SU-DHL-6 (cell line): Measurements from ENCODE around the gene ZSCAN1.

ENCODE experiments used
- EZH2phosphoT487 ChIP-seq: fragments of 200-600 bp; sonication (generic), shearing (Covaris generic); conservative IDR thresholded peaks from 2 replicates; pipeline ENCODE4 v1.6.1; 2018; ENCODE audit warnings: mild to moderate bottlenecking, antibody characterized with exemption, low read length, moderate library complexity, mixed read lengths
- TF ChIP-seq, protein P1 (sequence below): fragments of 200-600 bp; sonication (generic); IDR thresholded peaks from one replicate; pipeline ENCODE4 v1.5.1; 2017; ENCODE audit warnings: antibody characterized with exemption, mild to moderate bottlenecking, low read length, moderate library complexity; ENCODE audit not compliant: insufficient read depth, poor library complexity, severe bottlenecking

DNA sequence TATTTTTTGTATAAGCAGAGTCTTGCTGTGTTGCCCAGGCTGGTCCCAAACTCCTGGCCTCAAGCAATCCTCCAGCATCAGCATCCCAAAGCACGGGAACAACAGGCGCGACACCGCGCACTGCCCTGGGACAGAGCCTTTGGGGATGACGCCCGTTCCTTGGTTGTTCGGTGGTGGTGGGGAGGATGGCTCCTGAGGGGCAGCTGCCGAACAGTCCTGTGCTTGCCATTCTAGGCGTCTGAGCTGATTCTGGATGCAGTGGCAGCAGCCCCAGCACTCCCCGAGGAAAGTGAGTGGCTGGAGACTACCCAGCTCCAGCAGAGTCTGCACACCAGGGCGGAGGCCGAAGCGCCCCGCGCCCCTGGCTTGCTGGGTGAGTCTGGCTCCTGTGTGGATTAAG lies 18.4 kb downstream of the ZSCAN1 start:
- no peak for TF ChIP-seq EZH2phosphoT487
- TF ChIP-seq, protein P1, sequence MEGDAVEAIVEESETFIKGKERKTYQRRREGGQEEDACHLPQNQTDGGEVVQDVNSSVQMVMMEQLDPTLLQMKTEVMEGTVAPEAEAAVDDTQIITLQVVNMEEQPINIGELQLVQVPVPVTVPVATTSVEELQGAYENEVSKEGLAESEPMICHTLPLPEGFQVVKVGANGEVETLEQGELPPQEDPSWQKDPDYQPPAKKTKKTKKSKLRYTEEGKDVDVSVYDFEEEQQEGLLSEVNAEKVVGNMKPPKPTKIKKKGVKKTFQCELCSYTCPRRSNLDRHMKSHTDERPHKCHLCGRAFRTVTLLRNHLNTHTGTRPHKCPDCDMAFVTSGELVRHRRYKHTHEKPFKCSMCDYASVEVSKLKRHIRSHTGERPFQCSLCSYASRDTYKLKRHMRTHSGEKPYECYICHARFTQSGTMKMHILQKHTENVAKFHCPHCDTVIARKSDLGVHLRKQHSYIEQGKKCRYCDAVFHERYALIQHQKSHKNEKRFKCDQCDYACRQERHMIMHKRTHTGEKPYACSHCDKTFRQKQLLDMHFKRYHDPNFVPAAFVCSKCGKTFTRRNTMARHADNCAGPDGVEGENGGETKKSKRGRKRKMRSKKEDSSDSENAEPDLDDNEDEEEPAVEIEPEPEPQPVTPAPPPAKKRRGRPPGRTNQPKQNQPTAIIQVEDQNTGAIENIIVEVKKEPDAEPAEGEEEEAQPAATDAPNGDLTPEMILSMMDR: no peak
